ENCODE measurements around the gene DDX1.
"Not testable (repeated sequence)": the region's sequence is repeated elsewhere in the genome, so short reads cannot be mapped to it uniquely, and the experiment has no call there.

The DDX1 gene

DNA sequence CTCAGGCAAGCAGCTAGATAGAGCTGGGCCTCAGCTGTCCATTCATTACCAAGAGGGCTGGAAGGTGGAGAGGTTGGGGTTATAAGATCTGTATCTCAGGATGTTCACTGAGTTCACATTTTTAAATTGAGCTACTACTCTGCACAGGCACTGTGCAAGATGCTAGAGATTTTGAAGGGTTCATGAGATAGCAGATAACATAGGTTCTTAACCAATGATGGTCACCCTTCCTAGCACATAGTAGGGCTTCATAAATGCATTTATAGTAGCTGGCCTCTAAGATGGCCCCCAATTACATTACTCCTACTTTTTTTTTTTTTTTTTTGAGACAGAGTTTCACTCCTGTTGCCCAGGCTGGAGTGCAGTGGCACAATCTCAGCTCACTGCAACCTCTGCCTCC lies 79.7 kb downstream of the DDX1 start:
- in situ Hi-C loops (cut with HindIII; ENCODE audit: low sequenced_read_pairs): no loop called here

DNA sequence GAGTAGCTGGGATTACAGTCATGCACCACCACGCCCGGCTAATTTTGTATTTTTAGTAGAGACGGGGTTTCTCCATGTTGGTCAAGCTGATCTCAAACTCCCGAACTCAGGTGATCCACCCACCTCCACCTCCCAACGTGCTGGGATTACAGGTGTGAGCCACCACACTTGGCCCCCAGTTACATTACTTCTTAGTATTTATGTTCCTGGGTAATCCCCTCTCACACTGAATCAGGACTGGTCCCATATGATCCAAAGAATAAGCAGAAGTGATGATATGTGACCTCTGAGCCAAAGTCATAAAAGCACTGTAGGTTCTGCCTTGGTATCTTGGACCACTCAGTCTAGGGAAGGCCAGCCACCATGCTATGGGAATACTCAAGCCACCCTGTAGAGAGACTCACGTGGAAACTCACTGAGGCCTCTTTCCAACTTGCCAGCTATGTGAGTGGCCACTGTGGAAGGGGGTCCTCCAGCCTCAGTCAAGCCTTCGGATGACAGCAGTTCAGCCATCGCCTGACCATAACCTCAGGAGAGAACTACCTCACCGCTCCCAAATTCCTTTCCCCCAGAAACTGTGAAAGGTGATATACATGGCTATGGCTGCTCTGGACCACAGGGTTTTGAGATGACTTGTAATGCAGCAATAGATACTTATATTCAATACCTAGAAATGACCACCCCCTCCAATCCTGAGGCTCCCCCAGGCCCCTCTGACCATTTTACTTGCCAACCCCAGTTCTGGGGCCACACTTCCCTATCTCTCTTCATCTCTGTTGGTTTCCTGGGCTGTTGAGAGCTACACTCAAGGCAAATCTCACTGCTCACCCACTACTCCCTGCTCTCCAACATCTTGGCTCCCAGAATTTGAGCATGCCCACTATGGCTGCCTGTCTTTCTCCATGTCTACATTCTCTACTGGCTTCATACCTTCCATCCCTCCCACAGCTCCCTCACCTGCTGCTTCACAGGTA lies 80.5 kb downstream of the DDX1 start:
- in situ Hi-C loops (cut with HindIII; ENCODE audit: low sequenced_read_pairs): no loop called here

DNA sequence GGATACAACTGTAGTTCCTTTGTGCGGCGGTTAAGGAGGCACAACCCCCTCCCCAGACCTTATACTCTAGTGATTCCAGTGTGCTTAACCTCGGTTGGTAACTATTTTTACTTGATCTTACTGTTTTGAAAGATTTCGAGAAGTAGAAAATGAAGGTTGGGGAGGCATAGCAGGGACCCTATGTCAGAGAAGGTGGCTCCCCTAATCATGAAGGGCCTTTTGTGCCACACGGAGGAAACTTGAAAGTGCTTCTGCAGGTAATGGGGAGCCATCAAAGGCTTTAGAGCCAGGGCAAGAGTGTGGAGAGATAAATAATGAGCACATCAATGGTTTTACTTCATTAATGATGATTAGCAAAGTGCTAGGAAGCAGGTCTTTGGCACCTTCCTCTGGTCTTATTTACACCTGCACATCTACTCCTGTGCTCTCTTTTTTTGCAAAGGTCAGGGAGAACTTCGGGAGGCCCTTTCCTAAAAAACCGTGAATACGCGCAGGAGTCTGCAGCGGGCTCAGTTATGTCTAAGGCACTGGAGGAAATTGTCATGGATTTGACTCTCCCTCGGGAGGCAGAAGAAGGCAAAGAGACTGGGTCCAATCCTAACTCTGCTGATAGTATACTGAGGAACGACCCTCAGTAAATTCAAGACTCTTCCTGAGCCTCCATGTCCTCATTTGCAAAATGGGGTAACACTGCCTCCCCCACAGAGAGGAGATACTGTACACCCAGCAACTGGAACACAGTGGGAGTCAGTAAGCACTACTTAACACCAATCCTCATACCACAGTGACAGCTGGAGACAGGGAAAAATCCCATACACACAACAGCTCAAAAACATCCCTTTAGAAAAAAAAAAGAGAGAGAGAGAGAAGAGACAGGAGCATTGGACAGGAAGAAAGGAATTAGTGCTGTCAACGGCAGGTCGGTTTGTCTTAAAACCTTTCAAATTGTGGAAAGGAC lies 81.6 kb downstream of the DDX1 start:
- in situ Hi-C loops (cut with HindIII; ENCODE audit: low sequenced_read_pairs): no loop called here

DNA sequence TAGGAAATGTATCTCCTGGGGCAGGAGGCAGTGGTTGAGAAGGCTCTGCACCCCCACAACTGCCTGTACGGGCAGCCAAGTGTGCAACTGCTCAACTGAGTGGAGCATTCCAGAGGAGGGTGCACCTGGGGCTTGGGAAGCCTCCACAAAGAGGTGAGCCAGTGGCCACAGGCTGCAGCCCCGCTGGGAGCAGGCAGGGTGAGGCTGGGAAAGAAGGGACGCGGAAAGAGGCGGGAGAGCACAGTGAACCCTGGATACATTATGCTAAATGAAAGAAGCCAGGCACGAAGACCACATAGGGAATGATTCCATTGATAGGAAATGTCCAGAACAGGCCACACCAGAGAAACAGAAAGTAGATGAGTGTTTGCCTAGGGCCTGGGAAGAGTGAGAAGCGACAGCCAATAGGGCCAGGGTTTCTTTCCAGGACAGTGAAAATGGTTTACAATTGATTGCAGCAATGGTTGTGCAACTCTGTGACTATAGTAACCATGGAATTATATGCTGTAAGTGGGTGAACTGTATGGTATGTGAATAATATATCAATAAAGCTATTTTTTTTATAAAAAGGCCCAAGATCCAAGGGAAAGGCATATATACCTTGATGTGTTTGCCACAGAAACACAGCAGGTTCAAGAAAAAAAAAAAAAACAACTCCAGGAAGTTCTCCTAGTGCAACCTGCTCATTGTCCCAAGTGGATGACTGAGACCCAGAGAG lies 82.4 kb downstream of the DDX1 start:
- in situ Hi-C loops (cut with HindIII; ENCODE audit: low sequenced_read_pairs): no loop called here

DNA sequence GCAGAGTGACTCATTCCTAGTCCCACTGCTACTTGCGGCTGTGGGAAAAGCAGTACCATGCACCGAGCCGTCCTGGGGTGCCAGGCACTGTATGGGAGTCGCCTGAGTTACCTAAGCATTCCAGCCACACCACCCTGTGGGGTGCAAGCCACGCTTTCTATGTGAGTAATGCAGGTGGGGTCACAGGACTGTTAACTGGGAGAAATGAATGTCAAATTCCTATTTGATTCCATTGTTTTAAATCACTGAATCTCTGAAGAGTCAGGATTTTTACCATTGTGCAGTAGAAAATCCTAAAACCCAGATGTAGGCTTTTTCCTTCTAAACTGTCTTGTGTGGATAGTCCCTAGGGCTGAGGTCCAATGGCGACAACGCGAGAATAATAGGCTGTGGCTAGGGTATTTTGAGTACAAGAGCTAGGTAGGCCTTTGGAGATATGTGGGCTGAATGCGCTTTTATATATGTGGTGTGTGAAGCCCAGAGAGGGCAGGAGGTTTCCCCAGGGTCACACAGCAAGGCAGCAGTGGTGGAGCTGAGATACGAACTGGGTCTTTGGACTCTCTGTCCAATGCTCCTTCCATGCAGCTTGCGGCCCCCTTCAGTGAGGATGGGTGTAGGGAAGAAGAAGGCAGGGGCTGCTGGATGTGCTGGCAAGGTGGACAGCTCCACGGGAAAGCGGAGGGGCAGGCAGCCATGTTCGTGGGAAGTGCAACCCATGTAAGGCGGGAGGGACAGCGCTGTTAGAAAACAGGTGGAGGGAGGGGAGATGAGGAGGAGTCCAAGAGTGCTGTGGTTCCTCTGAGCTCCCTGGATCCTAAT lies 83.2 kb downstream of the DDX1 start:
- in situ Hi-C loops (cut with HindIII; ENCODE audit: low sequenced_read_pairs): no loop called here

DNA sequence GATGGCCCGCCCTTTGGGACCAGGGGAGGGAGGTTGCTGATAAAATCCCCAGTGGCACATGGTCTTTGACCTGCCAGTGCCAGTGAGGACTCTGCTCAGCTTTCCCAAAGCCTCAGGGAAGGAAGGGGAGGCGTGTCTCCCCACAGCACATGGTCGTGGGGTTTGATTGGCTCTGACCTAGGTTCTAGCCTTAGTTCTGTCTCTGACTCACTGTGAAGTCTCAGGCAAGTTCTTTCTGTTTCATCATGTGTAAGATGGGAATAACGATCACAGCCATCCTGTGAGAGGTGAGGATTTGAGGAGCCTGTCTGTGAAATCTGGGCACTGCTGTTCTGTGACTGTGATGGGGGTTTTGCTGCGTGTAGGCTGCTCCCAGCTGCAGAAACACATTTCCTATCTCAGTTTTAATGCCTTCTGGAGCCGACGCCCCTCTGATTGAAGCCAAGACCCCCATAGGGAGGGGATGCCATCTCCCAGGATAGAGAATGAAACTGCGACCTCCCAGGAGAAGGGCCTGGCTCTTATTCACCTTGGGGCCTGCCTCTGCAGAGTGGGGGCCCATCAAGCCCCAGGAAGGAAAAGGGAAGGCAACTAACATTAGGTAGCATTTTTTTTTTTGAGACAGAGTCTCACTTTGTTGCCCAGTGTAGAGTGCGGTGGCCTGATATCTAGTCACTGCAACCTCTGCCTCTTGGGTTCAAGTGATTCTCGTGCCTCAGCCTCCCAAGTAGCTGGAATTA lies 84.0 kb downstream of the DDX1 start:
- in situ Hi-C loops (cut with HindIII; ENCODE audit: low sequenced_read_pairs): no loop called here

DNA sequence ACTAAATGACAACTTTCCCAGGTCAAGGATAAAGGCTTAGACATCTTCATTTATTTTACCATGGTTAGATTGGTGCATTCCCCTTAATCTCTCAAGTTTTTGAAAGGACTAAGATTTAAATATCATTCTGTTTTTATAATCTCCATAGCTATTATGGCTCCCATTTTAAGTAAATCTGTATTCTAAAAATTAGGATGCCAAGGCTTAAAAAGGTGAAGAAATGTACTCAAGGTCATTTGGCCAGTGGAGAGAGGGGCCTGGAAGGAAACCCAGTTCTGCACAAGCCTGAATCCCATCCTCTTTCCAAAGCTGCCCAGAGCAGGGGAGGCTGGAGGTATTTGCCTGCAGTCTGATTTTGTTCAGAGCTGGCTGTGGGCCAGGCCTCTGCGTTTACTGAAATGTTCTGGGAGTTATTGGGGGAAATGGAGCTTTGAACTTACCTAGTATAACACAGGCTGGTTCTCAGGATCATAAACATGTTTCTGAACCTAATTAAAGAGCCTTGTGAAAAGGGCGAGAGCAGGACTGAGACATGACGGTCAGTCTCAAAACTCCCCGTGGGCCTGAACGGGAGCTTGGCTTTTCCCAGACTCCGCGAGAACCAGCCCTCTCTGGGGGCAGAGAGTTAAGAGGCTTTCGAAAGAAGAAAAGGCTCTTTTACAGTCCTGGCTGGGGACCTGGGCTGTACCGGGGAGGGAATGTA lies 85.6 kb downstream of the DDX1 start:
- in situ Hi-C loops (cut with HindIII; ENCODE audit: low sequenced_read_pairs): no loop called here

DNA sequence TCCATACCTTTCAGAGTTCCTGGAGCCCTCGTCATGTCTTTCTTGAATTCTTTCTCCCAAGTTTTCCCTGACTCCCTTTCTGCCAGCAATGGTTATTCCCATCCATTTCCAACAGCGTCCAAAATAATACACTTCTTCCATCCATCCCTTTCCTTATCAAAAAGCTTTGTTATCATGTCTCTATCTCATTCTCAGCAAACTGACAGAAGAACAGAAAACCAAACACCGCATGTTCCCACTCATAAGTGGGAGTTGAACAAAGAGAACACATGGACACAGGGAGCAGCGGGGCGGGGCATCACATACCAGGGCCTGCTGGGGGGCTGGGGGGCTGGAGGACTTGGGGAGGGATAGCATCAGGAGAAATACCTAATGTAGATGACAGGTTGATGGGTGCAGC lies 86.7 kb downstream of the DDX1 start:
- in situ Hi-C loops (cut with HindIII; ENCODE audit: low sequenced_read_pairs): no loop called here

DNA sequence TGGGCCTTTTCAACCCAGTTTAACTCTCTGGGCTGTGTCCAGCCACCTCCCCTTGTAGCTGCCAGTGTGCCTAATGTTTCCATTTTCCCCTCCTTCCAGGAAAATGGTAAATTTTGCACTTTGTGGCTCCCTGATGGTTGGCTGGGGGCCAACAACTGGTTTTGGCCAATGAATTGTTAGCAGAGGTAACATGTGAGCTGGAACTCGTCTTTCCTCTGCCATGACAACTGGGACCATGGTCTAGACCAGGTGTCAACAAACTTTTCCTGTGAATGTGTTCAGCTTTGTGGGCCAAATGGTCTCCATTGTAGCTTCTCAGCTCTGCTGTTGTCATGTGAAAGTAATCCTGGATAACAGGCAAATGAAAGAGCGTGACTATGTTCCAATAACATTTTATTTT lies 87.2 kb downstream of the DDX1 start:
- in situ Hi-C loops (cut with HindIII; ENCODE audit: low sequenced_read_pairs): no loop called here

DNA sequence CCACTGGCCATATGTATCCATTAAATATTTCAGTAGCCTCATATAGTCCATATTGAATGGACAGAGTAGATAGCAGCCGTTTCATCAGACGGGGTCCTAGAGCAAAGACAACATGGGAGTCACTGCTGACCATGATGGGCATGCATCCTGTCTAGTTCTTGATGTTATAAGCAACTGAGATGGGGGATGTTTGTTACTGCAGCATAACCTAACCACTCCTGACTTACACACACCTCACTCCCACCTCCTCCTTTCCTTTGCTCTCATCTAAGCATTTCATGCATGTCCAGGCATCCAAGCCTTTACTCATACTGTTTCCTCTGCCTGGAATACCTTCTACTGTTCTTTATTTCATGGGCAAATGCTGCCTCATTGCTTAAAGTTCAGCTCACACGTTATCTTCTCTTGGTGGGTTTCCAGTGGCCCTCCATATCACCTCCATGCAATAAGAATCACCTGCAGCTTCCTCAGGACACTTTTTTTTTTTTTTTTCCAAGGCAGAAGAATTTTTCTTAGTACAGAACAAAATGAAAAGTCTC lies 87.8 kb downstream of the DDX1 start:
- in situ Hi-C loops (cut with HindIII; ENCODE audit: low sequenced_read_pairs): no loop called here

DNA sequence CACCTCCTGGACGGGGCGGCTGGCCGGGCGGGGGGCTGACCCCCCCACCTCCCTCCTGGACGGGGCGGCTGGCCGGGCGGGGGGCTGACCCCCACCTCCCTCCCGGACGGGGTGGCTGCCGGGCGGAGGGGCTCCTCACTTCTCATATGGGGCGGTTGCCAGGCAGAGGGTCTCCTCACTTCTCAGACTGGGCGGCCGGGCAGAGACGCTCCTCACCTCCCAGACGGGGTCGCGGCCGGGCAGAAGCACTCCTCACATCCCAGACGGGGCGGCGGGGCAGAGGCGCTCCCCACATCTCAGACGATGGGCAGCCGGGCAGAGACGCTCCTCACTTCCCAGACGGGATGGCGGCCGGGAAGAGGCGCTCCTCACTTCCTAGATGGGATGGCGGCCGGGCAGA lies 88.5 kb downstream of the DDX1 start:
- in situ Hi-C loops (cut with HindIII; ENCODE audit: low sequenced_read_pairs): not testable (repeated sequence)
